Measurements from ENCODE around the gene GPR15.
"Not testable (repeated sequence)": the region's sequence is repeated elsewhere in the genome, so short reads cannot be mapped to it uniquely, and the experiment has no call there.

The GPR15 gene

GRCh38 chr3:98556164-98557130 is 24.7 kb downstream of the GPR15 start:
- no peak for TF ChIP-seq CTCF (IDR thresholded peaks at IDR 0.05; ENCODE audit: low read depth, low read length)
- TF ChIP-seq EZH2phosphoT487 (IDR thresholded peaks at IDR 0.05; ENCODE audit: low read depth), result no peak
- no peaks in the 10 kb centered on the region for H4K20me1 ChIP-seq (ENCODE audit: insufficient read depth, low read length)
- 0 out of 2 replicates have a peak overlapping the region, but pooled peaks have one; percentile 15 for H2AFZ ChIP-seq (ENCODE audit: low read depth, low read length)
- H3K9me3 ChIP-seq (ENCODE audit: insufficient read depth, low read length), result no peaks in the 10 kb centered on the region
- no peak overlapping the region for H3K9ac ChIP-seq (ENCODE audit: low read length)
- H3K36me3 ChIP-seq (replicated peaks; ENCODE audit: low read depth, low read length), result no peaks in the 10 kb centered on the region
- peaks cover 63% of the 10 kb centered on the region for H3K27me3 ChIP-seq (ENCODE audit: low read depth, low read length)
- no peak overlapping the region for H3K27ac ChIP-seq (ENCODE audit: low read length)
- peak overlapping the region; percentile 68 for H3K4me3 ChIP-seq (ENCODE audit: low read length)
- H3K4me1 ChIP-seq (ENCODE audit: low read length), result peaks cover 29% of the 10 kb centered on the region
- H3K79me2 ChIP-seq (ENCODE audit: low read length), result no peaks in the 10 kb centered on the region
- peak overlapping the region; percentile 81 for H3K4me2 ChIP-seq (ENCODE audit: low read length)

GRCh38 chr3:98557324-98558010 is 25.7 kb downstream of the GPR15 start:
- H3K4me1 ChIP-seq (ENCODE audit: low read length), result peaks cover 27% of the 10 kb centered on the region
- no peaks in the 10 kb centered on the region for H3K36me3 ChIP-seq (replicated peaks; ENCODE audit: low read depth, low read length)
- no peak overlapping the region for H3K27ac ChIP-seq (ENCODE audit: low read length)
- TF ChIP-seq EZH2phosphoT487 (IDR thresholded peaks at IDR 0.05; ENCODE audit: low read depth), result no peak
- no peak for TF ChIP-seq CTCF (IDR thresholded peaks at IDR 0.05; ENCODE audit: low read depth, low read length)
- peak overlapping the region; percentile 81 for H3K4me2 ChIP-seq (ENCODE audit: low read length)
- no peaks in the 10 kb centered on the region for H4K20me1 ChIP-seq (ENCODE audit: insufficient read depth, low read length)
- H3K79me2 ChIP-seq (ENCODE audit: low read length), result no peaks in the 10 kb centered on the region
- peaks cover 60% of the 10 kb centered on the region for H3K27me3 ChIP-seq (ENCODE audit: low read depth, low read length)
- 0 out of 2 replicates have a peak overlapping the region, but pooled peaks have one; percentile 5 for H3K4me3 ChIP-seq (ENCODE audit: low read length)
- no peak overlapping the region for H3K9ac ChIP-seq (ENCODE audit: low read length)
- H2AFZ ChIP-seq (ENCODE audit: low read depth, low read length), result no peak overlapping the region
- H3K9me3 ChIP-seq (ENCODE audit: insufficient read depth, low read length), result no peaks in the 10 kb centered on the region

GRCh38 chr3:98558100-98558827 is 26.5 kb downstream of the GPR15 start:
- no peak for TF ChIP-seq EZH2phosphoT487 (IDR thresholded peaks at IDR 0.05; ENCODE audit: low read depth)
- TF ChIP-seq CTCF (IDR thresholded peaks at IDR 0.05; ENCODE audit: low read depth, low read length), result no peak
- no peak overlapping the region for H3K4me2 ChIP-seq (ENCODE audit: low read length)
- H3K4me1 ChIP-seq (ENCODE audit: low read length), result peaks cover 28% of the 10 kb centered on the region
- no peak overlapping the region for H3K27ac ChIP-seq (ENCODE audit: low read length)
- no peaks in the 10 kb centered on the region for H3K79me2 ChIP-seq (ENCODE audit: low read length)
- H2AFZ ChIP-seq (ENCODE audit: low read depth, low read length), result no peak overlapping the region
- no peaks in the 10 kb centered on the region for H3K9me3 ChIP-seq (ENCODE audit: insufficient read depth, low read length)
- H3K4me3 ChIP-seq (ENCODE audit: low read length), result no peak overlapping the region
- no peak overlapping the region for H3K9ac ChIP-seq (ENCODE audit: low read length)
- H4K20me1 ChIP-seq (ENCODE audit: insufficient read depth, low read length), result no peaks in the 10 kb centered on the region
- no peaks in the 10 kb centered on the region for H3K36me3 ChIP-seq (replicated peaks; ENCODE audit: low read depth, low read length)
- H3K27me3 ChIP-seq (ENCODE audit: low read depth, low read length), result peaks cover 55% of the 10 kb centered on the region

GRCh38 chr3:98559769-98560168 is 28.0 kb downstream of the GPR15 start:
- H2AFZ ChIP-seq (ENCODE audit: low read depth, low read length); H3K27ac ChIP-seq (ENCODE audit: low read length); H4K20me1 ChIP-seq (ENCODE audit: insufficient read depth, low read length); H3K9me3 ChIP-seq (ENCODE audit: insufficient read depth, low read length); H3K79me2 ChIP-seq (ENCODE audit: low read length); H3K36me3 ChIP-seq (replicated peaks; ENCODE audit: low read depth, low read length); H3K4me3 ChIP-seq (ENCODE audit: low read length); H3K4me2 ChIP-seq (ENCODE audit: low read length); H3K9ac ChIP-seq (ENCODE audit: low read length): not testable (repeated sequence)
- peaks cover 42% of the 10 kb centered on the region for H3K27me3 ChIP-seq (ENCODE audit: low read depth, low read length)
- peaks cover 43% of the 10 kb centered on the region for H3K4me1 ChIP-seq (ENCODE audit: low read length)

Measured in OCI-LY3 (cell line).